ENCODE results near the gene FAM25G.

FAM25G gene

DNA sequence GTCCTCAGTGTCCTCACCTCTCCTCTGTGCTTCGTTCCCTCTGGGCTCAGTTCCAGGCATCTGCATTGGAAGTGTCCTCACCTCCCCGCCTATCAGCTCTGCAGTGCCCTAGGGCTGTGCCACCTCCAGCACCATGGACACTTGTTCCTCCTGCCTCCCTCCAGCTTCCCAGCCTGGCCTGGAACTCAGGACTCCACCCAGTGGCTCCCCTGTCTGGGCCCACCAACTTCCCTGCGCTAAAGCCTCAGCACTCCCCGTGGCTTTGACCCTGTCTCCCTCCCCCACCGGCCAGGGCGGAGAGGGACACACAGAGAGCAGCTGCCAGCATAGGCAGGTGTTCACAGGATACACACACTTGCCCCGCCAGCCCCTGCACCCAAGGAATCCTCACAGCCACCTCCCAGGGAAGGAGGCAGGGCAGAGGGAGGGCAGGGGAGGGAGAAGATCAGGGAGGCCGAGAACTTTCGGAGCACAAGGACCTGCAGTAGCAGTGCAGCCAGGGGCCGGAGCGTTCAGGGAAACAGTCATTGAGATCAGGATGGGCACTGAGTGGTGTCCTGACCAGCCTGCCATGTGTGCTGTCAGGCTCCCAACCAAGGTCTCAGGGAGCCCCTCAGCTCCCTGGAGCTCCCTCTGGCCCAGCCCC, 38.9 kb downstream of the FAM25G start:
- DNase-seq (ENCODE audit: extremely low read depth, low read depth) = no peak
- TF ChIP-seq CTCF (IDR thresholded peaks at IDR 0.05; ENCODE audit: low read depth, low read length, missing control alignments) = no peak
- H3K4me3 ChIP-seq (replicated peaks; ENCODE audit: low read depth, low read length) = no peak overlapping the region

DNA sequence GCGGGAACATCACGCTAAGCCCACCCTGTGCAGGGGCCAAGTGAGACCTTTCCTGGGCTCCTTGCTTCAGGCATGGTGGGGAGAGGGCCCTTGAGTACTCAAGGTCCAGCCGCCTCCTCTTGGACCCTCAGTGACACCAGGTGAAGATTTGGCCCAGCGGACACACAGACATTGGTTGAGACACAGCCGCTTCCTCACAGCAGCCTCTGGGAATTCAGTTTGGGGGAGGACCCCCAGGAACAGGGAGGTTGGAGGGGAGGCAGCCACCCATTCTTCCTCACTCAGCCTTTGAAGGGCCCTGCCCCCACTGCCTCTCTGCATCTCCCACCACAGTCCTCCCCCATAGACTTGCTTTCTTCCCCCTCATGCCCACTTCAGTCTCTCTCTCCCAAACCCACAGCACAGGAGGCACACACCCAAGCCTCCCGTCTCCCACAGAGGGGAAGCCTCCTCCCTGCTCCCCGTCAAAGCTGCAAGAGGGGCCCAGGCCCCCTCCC, 39.5 kb downstream of the FAM25G start:
- no peak for TF ChIP-seq CTCF (IDR thresholded peaks at IDR 0.05; ENCODE audit: low read depth, low read length, missing control alignments)
- H3K4me3 ChIP-seq (replicated peaks; ENCODE audit: low read depth, low read length) = no peak overlapping the region
- DNase-seq (ENCODE audit: extremely low read depth, low read depth) = no peak

GRCh38 chr10:47451273-47451997, 40.1 kb downstream of the FAM25G start:
- DNase-seq (ENCODE audit: extremely low read depth, low read depth) = no peak
- TF ChIP-seq CTCF (IDR thresholded peaks at IDR 0.05; ENCODE audit: low read depth, low read length, missing control alignments) = no peak
- no peak overlapping the region for H3K4me3 ChIP-seq (replicated peaks; ENCODE audit: low read depth, low read length)

DNA sequence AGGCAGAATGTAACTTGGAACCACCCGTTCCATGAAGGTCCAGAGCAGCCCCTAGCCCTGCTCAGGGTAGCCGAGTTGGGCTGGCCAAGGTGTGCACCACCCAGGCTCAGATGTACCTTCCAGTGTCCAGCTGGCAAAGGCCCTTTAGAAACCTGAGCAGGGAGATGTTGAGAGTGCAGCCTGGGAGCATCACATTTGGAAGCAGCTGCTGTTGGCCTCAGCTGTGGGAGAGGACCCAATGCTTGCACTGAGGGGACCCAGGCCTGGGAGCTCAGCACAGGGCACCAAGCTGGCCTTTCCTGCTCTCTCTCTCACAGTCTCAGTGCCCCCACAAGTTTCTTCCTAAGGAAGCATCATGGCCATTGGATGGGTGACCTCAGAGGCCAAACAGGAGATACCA, 41.1 kb downstream of the FAM25G start:
- H3K4me3 ChIP-seq (replicated peaks; ENCODE audit: low read depth, low read length) = no peak overlapping the region
- DNase-seq (ENCODE audit: extremely low read depth, low read depth) = no peak
- TF ChIP-seq CTCF (IDR thresholded peaks at IDR 0.05; ENCODE audit: low read depth, low read length, missing control alignments) = no peak

- TF ChIP-seq CTCF (IDR thresholded peaks at IDR 0.05; ENCODE audit: low read depth, low read length, missing control alignments) = no peak
- DNase-seq (ENCODE audit: extremely low read depth, low read depth) = no peak
- no peak overlapping the region for H3K4me3 ChIP-seq (replicated peaks; ENCODE audit: low read depth, low read length)
Observed at GRCh38 chr10:47449979-47450378, 41.5 kb downstream of the FAM25G start.

GRCh38 chr10:47449102-47449978, 42.2 kb downstream of the FAM25G start:
- H3K4me3 ChIP-seq (replicated peaks; ENCODE audit: low read depth, low read length) = no peak overlapping the region
- no peak for TF ChIP-seq CTCF (IDR thresholded peaks at IDR 0.05; ENCODE audit: low read depth, low read length, missing control alignments)
- no peak for DNase-seq (ENCODE audit: extremely low read depth, low read depth)

Data from HFF-Myc (cell line).